Stimulated activated CD8-positive, alpha-beta memory T cell treated with anti-CD3 and anti-CD28 coated beads, Interleukin-7, amount 100 ng/mL, for 48 hours (primary cell): ENCODE measurements around the gene RPN1.
"Not testable (repeated sequence)": the region's sequence is repeated elsewhere in the genome, so short reads cannot be mapped to it uniquely, and the experiment has no call there.

Experiments used
- DNase-seq, 2 donors: peaks; one replicate each; pipeline ENCODE4 v3.0.0-alpha.2; 2020; ENCODE audit warnings: low read depth in 1 of 2; ENCODE audit errors: extremely low read depth in 1 of 2

RPN1 gene

GRCh38 chr3:128613083-128613829 lies 37.4 kb downstream of the RPN1 start:
- DNase-seq = no peak

GRCh38 chr3:128610451-128611070 lies 40.1 kb downstream of the RPN1 start:
- no peak for DNase-seq

- no peak for DNase-seq
These were observed 41.3 kb downstream of the RPN1 start for GRCh38 chr3:128609294-128609693.

- DNase-seq = no peak
These were observed 42.9 kb downstream of the RPN1 start for GRCh38 chr3:128607710-128608048.

GRCh38 chr3:128606094-128606493 lies 44.5 kb downstream of the RPN1 start:
- no peak for DNase-seq

- DNase-seq = no peak
These were observed 45.2 kb downstream of the RPN1 start for GRCh38 chr3:128605091-128606046.

GRCh38 chr3:128603811-128604775 lies 46.5 kb downstream of the RPN1 start:
- DNase-seq = no peak

- DNase-seq = no peak
These were observed 47.3 kb downstream of the RPN1 start for GRCh38 chr3:128603313-128603712.

- no peak for DNase-seq
These were observed 51.5 kb downstream of the RPN1 start for GRCh38 chr3:128598884-128599664.

- no peak for DNase-seq
These were observed 52.7 kb downstream of the RPN1 start for GRCh38 chr3:128597900-128598299.

- DNase-seq = no peak
These were observed 57.8 kb downstream of the RPN1 start for GRCh38 chr3:128592864-128593263.

GRCh38 chr3:128591738-128592426 lies 58.7 kb downstream of the RPN1 start:
- no peak for DNase-seq

- no peak for DNase-seq
These were observed 59.7 kb downstream of the RPN1 start for GRCh38 chr3:128590948-128591347.

GRCh38 chr3:128589985-128590384 lies 60.6 kb downstream of the RPN1 start:
- not testable (repeated sequence) for DNase-seq

GRCh38 chr3:128588147-128588546 lies 62.5 kb downstream of the RPN1 start:
- no peak for DNase-seq

- no peak for DNase-seq
These were observed 63.2 kb downstream of the RPN1 start for GRCh38 chr3:128587391-128587790.

- not testable (repeated sequence) for DNase-seq
These were observed 63.7 kb downstream of the RPN1 start for GRCh38 chr3:128586932-128587331.

GRCh38 chr3:128586391-128586790 lies 64.2 kb downstream of the RPN1 start:
- DNase-seq = not testable (repeated sequence)

- no peak for DNase-seq
These were observed 64.6 kb downstream of the RPN1 start for GRCh38 chr3:128585974-128586373.
